DMS114 treated with DMSO at 0.1 percent for 48 hours (cell line): Measurements from ENCODE around the gene ABR.
"Not testable (repeated sequence)": the region's sequence is repeated elsewhere in the genome, so short reads cannot be mapped to it uniquely, and the experiment has no call there.

Source experiments
- DNase-seq: peaks from one replicate; lab custom pipeline; 2025; ENCODE audit not compliant: unreplicated experiment; lab: John Stamatoyannopoulos, UW

ABR gene

DNA sequence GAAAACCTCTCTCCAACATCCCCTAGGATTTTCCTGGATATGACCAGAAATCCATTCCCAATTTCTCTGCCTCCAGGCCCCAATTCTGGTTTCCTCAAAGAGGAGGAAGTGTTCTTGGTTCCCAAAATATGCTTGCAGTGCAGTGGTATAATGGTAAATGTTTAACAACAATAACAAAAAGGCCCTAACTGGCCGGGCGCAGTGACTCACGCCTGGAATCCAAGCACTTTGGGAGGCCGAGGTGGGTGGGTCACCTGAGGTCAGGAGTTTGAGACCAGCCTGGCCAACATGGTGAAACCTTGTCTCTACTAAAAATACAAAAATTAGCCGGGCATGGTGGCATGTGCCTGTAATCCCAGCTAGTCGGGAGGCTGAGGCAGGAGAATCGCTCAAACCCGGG, 184.5 kb downstream of the ABR start:
- not testable (repeated sequence) for DNase-seq

- DNase-seq: no peak
Measured at GRCh38 chr17:992933-993332, 186.8 kb downstream of the ABR start.

- no peak for DNase-seq
Measured at GRCh38 chr17:988561-988960, 191.2 kb downstream of the ABR start.

DNA sequence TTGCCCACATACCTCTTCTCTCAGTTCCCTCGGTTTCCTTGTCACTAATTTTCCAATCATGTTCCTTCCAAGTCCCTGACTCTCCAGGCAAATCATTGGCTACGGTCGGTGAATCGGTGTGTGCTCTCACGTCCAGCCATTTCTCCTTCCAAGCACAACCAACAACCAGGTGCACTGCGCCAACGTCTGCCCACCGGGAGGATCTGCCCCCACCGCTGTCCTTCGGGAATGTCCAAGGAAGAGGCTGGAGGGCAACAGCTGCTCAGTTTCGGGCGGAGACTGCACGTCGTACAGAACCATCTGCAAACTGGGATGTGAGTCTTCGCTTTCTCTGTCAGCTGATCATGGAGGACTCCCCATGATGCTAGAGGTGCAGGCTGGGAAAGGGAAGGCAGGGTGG, 191.8 kb downstream of the ABR start:
- DNase-seq: no peak

- DNase-seq: no peak
Measured at GRCh38 chr17:986322-986929, 193.4 kb downstream of the ABR start.

GRCh38 chr17:983921-984320, 195.9 kb downstream of the ABR start:
- DNase-seq: no peak

GRCh38 chr17:981292-981658, 198.5 kb downstream of the ABR start:
- no peak for DNase-seq

GRCh38 chr17:980406-981291, 199.1 kb downstream of the ABR start:
- peak; percentile 80 for DNase-seq

- DNase-seq: peak; percentile 36
Measured at GRCh38 chr17:979539-980405, 200.0 kb downstream of the ABR start, which contains the start of gene NXN. NXN (minus strand) TSS chr17:979776.

DNA sequence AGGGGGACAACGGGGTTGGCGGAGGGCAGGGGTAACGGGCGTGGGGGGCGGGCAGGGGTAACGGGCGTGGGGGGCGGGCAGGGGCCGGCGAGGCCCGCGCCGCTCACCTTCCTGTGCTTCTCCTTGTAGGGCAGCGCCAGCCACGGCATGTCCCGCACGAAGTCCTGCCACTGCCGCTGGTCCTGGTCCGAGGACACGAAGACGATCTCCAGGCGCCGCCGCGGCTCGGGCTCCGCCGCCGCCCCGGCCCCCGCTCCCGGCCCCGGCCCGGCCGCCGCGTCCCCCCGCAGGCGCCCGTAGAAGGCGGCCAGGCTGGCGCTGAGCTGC, 200.6 kb downstream of the ABR start:
- no peak for DNase-seq

GRCh38 chr17:978103-979093, 201.4 kb downstream of the ABR start:
- DNase-seq: no peak

- no peak for DNase-seq
Measured at GRCh38 chr17:977166-977565, 202.6 kb downstream of the ABR start.

- no peak for DNase-seq
Measured at GRCh38 chr17:976312-976711, 203.5 kb downstream of the ABR start.

- no peak for DNase-seq
Measured at GRCh38 chr17:975371-975915, 204.3 kb downstream of the ABR start.

GRCh38 chr17:974778-975177, 205.0 kb downstream of the ABR start:
- DNase-seq: not testable (repeated sequence)

GRCh38 chr17:973053-973452, 206.7 kb downstream of the ABR start:
- DNase-seq: no peak

DNA sequence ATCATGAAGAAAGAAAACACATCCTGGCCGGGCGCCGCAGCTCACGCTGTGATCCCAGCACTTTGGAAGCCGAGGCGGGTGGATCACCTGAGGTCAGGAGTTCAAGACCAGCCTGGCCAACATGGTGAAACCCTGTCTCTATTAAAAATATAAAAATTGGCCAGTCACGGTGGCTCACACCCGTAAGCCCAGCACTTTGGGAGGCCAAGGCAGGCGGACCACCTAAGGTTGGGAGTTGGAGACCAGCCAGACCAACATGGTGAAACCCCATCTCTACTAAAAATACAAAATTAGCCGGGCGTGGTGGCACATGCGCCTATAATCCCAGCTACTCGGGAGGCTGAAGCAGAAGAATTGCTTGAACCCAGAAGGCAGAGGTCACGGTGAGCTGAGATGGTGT, 207.9 kb downstream of the ABR start:
- DNase-seq: not testable (repeated sequence)

DNA sequence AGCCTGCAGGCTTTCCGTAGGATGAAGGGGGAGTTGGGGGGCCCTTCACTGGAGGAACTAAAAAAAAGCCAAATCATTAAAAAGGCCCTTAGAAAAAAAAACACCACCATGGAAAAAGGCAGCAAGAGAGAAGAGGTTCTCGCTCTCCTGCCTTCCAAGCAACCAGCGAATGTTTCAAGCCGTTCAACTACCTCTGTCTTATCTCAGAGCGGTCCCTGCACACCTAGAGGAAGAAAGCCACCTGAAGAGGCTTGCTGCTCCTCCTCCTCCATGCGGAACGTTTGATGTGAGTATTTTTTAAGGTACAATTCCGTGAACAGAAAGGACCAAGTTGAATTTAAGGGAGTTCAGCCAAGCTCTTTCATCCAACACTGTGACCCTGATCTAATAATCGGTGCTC, 209.4 kb downstream of the ABR start:
- DNase-seq: no peak

GRCh38 chr17:969811-970355, 209.9 kb downstream of the ABR start:
- no peak for DNase-seq
